SK-MEL-5 (cell line): ENCODE measurements around the gene CRADD. TPM values are rescaled to one million over a fixed set of nuclear protein-coding genes. Genes with fewer than 3 reads are reported as not detected.
A peak's percentile ranks its signal among the peaks of the same experiment; 100 is the strongest.

Experiments used
- DNase-seq: peaks from one replicate; pipeline ENCODE4 v3.0.0-alpha.2; 2016; ENCODE audit warnings: low read depth, low spot score
- in situ Hi-C: cut with HindIII; loops from 2 replicates; pipeline ENCODE4 v1.10.0; 2016; ENCODE audit warnings: low sequenced_read_pairs, high pct_unique_total_duplicates, low pct_unique_long_range_greater_than_20kb
- total RNA-seq: library from RNA; depleted of rRNA; stranded (reverse); fragments of >200 nt; shearing (Covaris generic); gene quantifications from 2 replicates; pipeline ENCODE4 v1.2.3, GENCODE V29; 2014

The CRADD gene
- total RNA-seq, 1 experiment from 2014 or later, result 24.4 TPM

DNA sequence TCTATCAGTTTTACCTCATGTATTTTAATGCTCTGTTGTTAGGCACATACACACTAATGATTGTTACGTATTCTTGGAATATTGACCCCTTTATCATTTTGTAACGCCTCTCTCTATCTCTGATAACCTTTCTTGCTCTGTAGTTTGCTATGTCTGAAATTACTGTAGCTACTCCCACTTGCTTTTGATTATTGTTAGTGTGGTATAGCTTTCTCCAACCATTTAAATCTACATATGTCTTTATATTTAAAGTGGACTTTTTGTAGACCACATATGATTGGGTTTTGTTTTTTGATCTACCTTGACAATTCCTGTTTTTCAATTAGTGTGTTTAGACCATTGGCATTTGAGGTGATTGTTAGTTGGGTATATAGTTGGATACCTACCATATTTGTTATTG, 43.4 kb downstream of the CRADD start:
- in situ Hi-C loops, result no loop called here
- DNase-seq, result no peak

DNA sequence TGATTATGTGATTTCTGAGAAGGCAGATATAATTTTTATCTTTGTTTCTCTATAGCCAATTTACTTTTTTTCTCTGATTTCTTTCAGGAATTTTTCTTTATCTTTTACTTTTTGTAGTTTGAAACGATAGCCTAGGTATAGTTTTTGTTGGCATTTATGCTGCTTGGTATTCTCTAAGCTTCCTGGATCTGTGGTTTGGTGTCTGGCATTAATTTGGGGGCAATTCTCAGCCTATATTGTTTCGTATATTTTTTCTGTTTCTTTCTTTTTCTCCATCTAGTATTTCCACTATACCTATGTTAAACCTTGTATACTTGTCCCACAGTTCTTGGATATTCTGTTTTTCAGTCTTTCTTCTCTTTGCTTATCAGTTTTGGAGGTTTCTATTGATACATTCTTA, 45.0 kb downstream of the CRADD start:
- DNase-seq, result no peak
- in situ Hi-C loops, result no loop called here

DNA sequence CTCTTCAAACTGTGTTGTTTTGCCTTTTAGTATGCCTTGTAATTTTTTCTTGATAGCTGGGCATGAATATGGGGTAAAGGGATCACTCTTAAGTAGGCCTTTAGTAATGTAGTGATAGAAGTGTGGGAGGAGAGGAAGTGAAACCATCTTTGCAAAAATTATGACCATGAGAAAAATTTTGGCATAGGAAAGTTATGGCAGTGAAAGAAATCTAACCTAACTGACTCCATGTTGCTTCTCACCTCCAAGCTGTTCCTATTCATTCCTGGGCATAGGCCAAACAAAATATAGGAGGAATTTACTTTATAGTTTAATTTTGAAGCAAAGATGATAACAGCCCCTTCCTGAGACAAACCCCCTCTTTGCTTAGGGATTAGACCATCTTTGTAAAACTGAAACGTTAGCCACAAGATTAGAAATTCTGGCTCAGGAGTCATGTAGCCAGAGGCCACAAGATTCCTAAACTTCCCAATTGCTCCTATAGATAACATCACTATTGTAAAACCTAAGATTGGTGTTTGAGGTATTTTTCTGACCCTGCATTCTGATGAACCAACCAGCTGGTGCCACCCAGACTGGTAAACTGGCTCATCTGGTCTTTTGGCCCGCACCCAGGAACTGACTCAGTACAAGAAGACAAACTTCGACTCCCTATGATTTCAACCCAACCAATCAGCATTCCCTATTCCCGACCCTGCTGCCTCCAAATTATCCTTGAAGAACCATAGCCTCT, 45.8 kb downstream of the CRADD start:
- no peak for DNase-seq
- in situ Hi-C loops, result no loop called here

DNA sequence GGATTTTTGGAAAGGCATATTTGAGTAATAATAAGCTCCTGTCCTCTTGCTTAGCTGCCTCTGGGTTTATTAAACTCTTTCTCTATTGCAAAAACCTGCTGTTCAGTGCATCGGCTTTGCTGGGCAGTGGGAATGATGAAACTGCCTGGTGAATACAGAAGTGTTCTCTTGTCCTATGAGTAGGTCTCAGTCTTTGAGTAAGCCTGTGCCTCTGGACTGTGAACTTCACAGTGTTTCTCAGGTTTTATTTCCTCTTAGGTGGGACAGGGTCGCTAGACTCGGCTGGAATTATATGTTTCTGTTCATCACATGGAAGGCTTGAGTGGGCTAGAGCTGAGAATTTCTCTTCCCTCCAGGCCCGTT, 46.4 kb downstream of the CRADD start:
- in situ Hi-C loops, result no loop called here
- DNase-seq, result no peak

DNA sequence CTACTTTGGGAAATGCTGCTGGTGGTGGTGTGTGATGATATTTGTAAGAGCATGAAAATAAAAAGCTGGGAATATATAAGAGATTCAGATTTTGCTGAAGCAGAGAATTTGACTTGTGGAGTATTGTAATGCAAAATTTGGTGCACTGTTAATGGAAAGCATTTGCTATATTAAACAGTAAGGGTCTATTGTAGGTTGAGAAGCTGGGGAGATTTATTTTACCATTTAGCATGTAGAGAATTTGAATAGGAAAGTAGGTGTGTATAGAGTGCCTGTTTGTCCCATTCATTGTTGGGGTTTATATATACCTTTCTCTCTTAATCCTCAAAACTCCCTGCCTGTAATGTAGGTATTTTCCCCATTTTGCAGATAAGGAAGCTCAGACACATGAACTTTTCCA, 48.4 kb downstream of the CRADD start:
- in situ Hi-C loops, result no loop called here
- DNase-seq, result no peak

DNA sequence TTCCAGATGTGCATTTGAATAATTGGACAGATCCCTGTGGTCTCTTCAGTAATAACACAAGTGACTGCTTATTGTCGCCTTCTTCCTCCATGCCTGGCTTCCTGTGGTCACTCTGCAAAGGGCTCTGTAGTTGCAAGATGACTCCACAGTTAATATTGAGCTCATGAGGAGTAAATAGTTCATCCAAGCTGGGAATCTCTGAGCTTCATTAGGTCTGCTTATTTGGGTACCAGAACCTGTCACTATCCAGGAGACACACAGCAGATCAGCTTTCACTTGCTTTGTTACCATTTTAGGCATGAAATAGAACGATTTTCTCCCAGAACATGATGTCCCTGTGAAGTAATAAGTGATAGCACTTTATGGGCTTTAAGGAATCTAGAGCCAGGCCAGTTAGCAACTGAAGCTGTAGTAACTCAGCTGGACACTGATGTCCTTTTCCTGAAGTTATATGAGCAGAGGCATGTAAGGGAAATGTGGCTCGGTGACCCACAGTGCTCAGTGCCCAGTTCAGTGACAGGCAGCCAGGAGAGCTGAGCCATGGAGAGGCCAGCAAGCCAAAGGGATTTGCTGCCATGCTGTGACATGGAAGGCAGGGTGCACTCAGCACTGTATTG, 50.1 kb downstream of the CRADD start:
- in situ Hi-C loops, result no loop called here
- DNase-seq, result no peak

DNA sequence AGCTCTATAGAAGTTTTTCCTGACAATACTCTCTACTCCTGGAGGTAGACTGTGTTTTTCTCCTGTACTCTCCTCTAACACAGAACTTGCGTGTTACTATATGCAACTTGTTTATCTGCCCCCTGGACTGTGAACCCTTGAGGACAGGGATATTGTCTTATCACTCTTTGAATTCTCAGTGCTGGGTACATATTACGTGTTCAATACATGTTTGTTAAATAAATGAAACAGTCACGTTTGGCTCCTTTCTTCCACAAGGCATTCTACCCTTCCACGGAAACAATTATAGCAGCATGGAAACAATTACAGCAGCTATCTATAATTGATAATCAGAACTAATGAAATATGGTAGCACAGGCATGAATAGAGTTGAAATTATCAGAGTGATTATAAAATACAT, 50.7 kb downstream of the CRADD start:
- DNase-seq, result no peak
- in situ Hi-C loops, result no loop called here

DNA sequence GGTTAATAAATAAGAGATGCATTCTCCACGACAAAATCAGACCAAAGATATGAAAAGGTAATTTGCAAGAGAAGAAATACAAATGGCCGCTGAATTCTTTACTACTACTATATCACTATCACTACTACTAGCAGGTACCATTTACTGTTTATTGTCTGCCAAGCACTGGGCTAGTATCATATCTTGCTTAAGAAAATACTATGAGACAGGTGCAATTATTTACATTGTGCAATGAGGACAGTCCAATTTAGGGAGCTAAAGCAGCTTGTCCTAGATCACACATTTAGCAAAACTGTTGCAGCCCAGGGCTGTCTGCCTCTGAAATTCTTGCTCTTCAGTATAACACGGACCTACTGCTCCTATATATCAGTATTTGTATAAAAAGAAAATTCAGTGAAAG, 52.8 kb downstream of the CRADD start:
- DNase-seq, result no peak
- in situ Hi-C loops, result no loop called here

DNA sequence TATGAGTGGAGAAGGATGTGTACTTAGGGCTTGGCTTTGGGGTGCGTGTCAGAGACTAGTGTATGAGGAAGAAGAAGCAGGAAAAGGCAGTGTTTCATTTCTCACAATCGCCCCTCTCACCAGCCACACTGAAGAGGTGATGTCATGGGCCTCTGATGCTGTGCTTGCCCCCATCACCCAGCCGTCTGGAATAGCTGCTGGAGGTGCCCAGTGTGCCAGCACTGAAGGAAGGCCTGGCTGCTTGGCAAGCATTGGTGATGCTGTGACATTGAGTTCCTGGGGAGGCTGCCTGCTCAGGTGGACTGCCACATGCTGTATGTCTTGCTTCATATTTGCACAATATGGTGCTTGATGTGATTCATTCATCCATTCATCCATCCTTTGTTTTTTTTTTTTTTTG, 56.2 kb downstream of the CRADD start:
- in situ Hi-C loops, result no loop called here
- DNase-seq, result no peak

DNA sequence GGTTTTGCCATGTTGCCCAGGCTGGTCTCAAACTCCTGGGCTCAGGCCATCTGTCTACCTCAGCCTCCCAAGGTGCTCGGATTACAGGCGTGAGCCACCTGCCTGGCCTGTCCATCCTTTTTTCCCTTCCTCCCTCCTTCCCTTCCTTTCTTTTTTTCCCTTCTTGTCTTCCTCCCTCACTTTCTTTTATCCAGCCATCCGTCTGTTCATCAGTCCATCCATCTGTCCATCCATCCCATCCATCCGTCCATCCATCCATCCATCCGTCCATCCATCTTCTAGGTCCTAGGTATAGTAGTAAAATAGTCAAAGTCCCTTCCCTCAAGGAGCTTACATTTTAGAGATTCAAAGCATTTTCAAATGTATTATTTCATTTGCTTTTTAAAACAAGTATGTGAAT, 56.8 kb downstream of the CRADD start:
- DNase-seq, result no peak
- in situ Hi-C loops, result no loop called here

DNA sequence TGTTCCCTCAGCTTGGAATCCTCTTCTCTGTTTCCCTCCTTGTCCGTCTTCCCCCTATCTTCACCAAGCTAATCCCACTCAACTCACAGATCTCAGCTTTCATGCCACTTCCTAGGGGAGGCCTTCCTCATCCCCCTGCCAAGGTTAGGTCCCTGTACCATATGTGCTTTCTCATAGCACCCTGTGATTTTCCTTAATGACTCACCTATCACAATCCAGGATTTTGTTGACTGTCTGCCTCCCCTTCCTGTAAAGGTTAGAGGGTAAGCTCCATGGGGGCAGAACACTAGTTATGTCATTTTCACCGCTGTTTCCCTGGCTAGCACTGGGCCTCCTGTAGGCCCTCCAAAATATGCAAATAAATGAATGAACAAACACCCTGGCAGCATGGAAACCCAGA, 57.6 kb downstream of the CRADD start:
- in situ Hi-C loops, result no loop called here
- DNase-seq, result no peak

DNA sequence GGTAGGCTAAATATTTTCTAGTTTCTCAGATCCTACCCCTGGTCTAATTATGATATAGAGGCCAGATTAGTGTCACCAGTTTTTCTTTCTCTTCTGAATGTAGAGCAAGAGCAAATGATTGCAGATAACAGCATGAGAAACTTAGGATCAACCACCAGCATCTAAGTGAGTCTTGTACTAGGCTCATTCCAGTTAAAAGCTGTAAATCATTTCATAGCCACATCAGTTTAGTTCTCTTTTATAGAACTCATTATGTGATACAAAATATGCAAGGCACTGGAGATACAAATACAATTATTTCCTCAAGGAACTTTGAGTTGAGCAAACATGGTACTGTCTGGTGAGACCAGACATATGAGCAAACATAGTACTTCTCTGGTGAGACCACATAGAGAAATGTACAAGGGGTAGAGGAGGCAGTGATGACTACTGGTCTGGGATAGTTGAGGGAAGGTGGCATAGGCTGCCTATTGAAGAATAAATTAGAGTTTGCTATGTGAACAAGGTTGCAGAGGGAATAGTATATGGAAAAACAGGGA, 59.5 kb downstream of the CRADD start:
- DNase-seq, result no peak
- in situ Hi-C loops, result no loop called here

DNA sequence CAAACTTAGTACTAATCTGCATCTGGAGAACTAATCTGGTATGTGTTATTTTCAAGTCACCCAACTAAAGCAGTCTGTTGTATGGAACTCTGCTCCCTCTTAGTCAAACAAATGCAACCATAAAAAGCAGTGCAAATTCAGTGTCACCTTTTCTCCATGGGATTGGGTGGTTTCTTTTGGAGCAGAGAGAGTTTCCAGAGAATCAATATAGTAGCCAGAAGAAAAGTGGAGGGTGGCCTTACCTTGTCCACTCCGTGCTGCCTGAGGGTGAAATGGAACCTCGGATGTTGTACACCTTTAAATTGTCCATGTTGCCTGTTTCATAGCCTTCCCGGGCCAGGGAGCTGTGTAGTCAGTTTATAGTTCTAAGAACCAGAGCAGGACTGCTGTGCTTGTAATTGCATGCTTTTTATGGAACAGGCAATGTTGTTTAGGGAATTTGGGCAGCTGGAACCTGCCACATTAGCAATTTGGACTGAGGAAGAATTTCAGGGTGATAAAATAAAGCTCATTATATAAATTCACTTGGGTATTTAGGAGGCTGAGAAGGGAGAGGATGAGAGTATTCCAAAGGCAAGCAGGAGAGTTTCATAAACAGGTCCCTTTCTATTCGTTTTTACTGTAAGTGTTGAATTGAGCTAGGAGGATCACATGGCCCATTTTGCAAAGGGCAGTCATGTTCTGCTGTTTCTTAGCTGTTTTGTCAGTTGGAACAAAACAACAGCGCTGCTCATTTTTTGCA, 60.5 kb downstream of the CRADD start:
- in situ Hi-C loops, result no loop called here
- peak; percentile 25 for DNase-seq

DNA sequence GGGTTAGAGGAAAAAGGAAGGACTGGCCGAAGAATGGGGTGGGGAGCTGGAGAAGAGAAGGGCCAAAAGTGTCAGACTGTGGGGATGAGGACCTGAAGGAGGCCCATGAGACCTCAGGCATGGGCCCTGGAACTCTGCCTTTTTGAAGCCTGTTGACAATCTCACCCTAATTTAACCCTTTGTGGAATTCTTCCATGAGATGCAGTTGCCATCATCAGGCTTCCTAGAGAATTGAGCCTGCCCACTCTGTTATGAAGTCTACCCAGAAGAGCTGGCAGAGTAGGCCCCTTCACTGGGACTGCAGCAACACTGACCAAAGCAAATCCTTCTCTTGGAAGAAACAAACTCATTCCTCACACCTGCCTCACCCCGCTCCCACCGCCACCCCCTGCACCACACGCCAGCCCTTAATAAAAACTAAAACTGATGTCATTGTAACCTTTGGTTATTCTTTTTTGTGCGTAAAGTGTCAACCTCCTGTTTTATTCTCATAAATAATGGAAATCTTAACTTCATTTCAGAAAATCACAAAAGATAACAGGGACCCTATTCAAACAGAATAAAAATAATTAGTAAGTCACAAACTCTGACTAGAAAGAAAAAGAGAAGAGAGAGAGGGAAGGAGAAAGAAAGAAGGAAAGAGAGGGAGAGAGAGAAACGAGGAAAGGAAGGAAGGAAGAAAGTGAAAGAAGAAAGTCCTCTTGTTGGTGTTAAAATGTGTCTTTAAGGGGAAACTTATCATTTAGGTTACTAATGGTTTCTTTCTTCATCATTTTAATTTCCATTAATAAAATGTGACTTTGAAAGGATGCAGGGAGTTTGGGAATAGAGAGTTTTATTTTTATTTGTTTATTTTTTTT, 61.3 kb downstream of the CRADD start:
- no peak for DNase-seq
- in situ Hi-C loops, result no loop called here

DNA sequence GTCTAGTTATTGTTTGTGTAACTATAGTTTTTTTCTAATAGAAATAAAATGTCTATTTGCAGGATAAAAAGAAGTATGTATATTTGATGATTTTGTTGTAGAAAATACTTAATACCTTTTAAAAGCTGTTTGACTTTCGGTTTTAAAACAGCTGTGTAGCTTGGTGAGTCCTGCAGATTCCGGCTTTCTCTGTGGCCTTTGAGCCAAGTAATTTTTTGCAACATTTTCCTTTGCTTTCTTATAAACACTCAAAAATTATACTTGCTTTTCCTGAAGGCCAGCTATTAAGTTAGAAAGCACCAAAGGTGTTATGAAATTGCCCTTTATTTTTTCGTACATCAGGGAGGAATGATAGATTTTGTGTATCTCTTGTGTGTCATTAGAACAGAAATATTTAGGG, 63.6 kb downstream of the CRADD start:
- in situ Hi-C loops, result no loop called here
- DNase-seq, result peak; percentile 34

DNA sequence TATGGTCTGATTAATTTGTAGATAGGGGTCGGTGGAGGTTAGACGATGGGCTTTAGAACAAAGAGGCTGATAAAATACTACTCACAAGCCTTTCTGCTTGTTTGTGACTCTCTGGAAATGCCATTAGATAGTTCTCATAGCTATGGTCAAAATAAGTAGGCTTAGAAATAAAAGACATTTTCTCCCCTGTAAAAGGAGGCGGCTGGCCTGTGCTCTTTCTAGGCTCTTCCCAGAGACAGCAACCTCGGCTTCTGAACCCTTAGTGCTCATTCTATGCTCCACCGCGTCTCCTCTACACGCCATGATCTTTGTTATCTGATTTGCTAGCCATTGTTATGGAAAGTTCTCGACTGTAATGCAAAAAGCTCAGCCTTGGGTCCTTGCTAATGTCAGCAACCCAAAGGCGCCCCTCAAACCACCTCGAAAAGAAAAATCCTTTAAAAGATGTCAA, 64.5 kb downstream of the CRADD start:
- in situ Hi-C loops, result no loop called here
- peak; percentile 46 for DNase-seq

DNA sequence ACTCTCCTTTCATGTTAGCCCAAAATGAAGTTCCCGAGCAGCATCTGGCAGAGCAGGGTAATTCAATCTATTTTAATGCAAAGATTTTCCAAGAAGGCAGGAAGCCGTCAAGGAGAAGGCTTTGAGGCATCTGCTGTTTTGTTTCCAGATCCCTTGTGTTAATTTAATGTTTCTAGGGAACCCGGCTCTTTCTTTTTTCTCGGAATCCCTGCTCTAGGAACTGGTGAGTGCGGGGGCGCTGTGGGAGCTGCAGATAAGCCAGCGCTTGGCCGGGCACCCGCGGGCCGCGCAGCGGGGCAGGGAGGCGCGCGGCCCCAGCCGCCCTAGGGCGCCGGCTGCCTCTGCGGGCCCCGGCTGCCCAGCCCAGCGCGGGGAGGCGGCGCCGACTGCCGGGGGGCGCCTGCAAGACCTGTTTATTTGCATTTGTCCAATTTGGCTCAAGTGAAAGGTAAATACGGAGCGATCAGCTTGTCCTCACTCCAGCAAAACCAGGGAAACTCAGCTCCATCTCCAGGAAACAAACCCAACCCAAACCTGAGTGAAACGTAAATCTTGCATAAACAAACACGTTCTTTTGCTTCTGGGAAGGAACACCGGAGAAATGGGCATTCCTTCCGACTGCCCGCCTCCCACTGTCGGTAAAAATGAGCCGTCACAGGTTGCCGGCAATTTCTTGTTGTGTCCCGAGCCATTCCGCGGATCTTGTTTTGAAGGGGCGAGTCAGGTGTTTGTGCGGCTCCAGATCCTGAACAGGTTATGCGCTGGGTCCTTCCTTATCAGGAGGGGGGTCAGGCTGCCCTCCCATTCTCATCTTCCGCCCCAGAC, 65.1 kb downstream of the CRADD start:
- in situ Hi-C loops, result no loop called here
- peak; percentile 72 for DNase-seq
